CD4-positive, alpha-beta T cell (primary cell): Measurements from ENCODE around the gene SLC46A2. TPM values are rescaled to one million over a fixed set of nuclear protein-coding genes. Genes with fewer than 3 reads are reported as not detected.

Experiments used
- ATAC-seq: fragments of 200-7000 bp; cut with Tn5 transposase; one replicate; pipeline ENCODE4 v1.10.0; 2022; ENCODE audit warnings: mild to moderate bottlenecking; ENCODE audit not compliant: poor library complexity
- CTCF ChIA-PET: fragments of 350-600 bp; sonication (Branson Sonifier 250); formaldehyde crosslinking; loops from one replicate; lab custom pipeline; 2021; ENCODE audit warnings: antibody characterized with exemption, inconsistent platforms; lab: Charles Lee
- POLR2A ChIA-PET: fragments of 350-600 bp; sonication (Branson Sonifier 250); formaldehyde crosslinking; loops from one replicate; lab custom pipeline; 2021; ENCODE audit warnings: antibody characterized with exemption, inconsistent platforms; lab: Charles Lee
- DNase-seq, 14 experiments: peaks; one replicate each; pipeline ENCODE4 v3.0.0-alpha.2; 2013 to 2020; ENCODE audit warnings: mixed read lengths in 2 of 14
- H3K27ac ChIP-seq, 2 donors: one replicate each; pipeline versions ENCODE4 v1.5.1 to v1.7.0; 2013; ENCODE audit warnings: low read length in 2 of 2, low read depth in 1 of 2, mild to moderate bottlenecking in 1 of 2
- H3K27me3 ChIP-seq, 2 experiments: 1 replicate in 1 of 2; 2 replicates in 1 of 2; pipeline versions ENCODE4 v1.6.1 to v1.7.0; 2013; ENCODE audit warnings: low read length in 2 of 2, control low read depth in 1 of 2, mild to moderate bottlenecking in 1 of 2, moderate library complexity in 1 of 2; ENCODE audit not compliant: insufficient read depth in 2 of 2, control insufficient read depth in 1 of 2
- H3K36me3 ChIP-seq: one replicate; pipeline ENCODE4 v1.6.1; 2013; ENCODE audit warnings: low read length, control low read depth; ENCODE audit not compliant: insufficient read depth
- H3K4me1 ChIP-seq: one replicate; pipeline ENCODE4 v1.6.1; 2013; ENCODE audit warnings: low read length, control low read depth; ENCODE audit not compliant: insufficient read depth
- H3K4me3 ChIP-seq: one replicate; pipeline ENCODE4 v1.5.1; 2013; ENCODE audit warnings: mild to moderate bottlenecking, low read length, moderate library complexity
- H3K9me3 ChIP-seq, 2 experiments: 1 replicate in 1 of 2; 2 replicates in 1 of 2; pipeline versions ENCODE4 v1.6.1 to v1.7.0; 2013; ENCODE audit warnings: low read length in 2 of 2, mild to moderate bottlenecking in 2 of 2, control low read depth in 1 of 2, moderate library complexity in 1 of 2; ENCODE audit not compliant: control insufficient read depth in 1 of 2, insufficient read depth in 1 of 2
- H3K27ac Mint-ChIP-seq: one replicate; pipeline ENCODE4 v1.8.0; 2020; ENCODE audit warnings: mixed read lengths
- H3K27me3 Mint-ChIP-seq: one replicate; pipeline ENCODE4 v1.8.0; 2021; ENCODE audit warnings: mixed read lengths
- H3K36me3 Mint-ChIP-seq: one replicate; pipeline ENCODE4 v1.8.0; 2021; ENCODE audit warnings: low read depth, mixed read lengths
- H3K4me1 Mint-ChIP-seq: one replicate; pipeline ENCODE4 v1.8.0; 2021; ENCODE audit warnings: low read depth, mixed read lengths
- H3K4me3 Mint-ChIP-seq: one replicate; pipeline ENCODE4 v1.8.0; 2020; ENCODE audit warnings: mild to moderate bottlenecking, mixed read lengths
- H3K9me3 Mint-ChIP-seq: one replicate; pipeline ENCODE4 v1.8.0; 2020; ENCODE audit warnings: mixed read lengths
- CTCF ChIP-seq: fragments of 200-600 bp; IDR thresholded peaks from one replicate; pipeline ENCODE4 v1.8.0; 2022; ENCODE audit warnings: antibody characterized with exemption, mild to moderate bottlenecking
- intact Hi-C, 2 experiments: fragments of 100-400 bp; cut with DNase I in 1 of 2; cut with micrococcal nuclease in 1 of 2; formaldehyde crosslinking; loops; one replicate each; pipeline versions ENCODE4 v1.15.1 to v1.9.0; 2023 to 2025; cut with DNase I, micrococcal nuclease
- total RNA-seq, 174 experiments: library from RNA in 2 of 174; stranded (reverse) in 2 of 174; gene quantifications; one replicate each; pipeline ENCODE4 v1.2.3 and lab custom pipeline; 2021 to 2026

Gene SLC46A2
- total RNA-seq, 2 experiments from 2014 or later = not detected

GRCh38 chr9:112878752-112879151 lies 11.9 kb downstream of the SLC46A2 start:
- ATAC-seq = no peak
- H3K9me3 Mint-ChIP-seq = no peaks in the 10 kb centered on the region
- peaks cover 3% of the 10 kb centered on the region for H3K36me3 ChIP-seq

GRCh38 chr9:112873773-112874405 lies 16.8 kb downstream of the SLC46A2 start:
- H3K4me3 ChIP-seq = no peak overlapping the region
- no peaks in the 10 kb centered on the region for H3K4me1 Mint-ChIP-seq
- H3K9me3 Mint-ChIP-seq = no peaks in the 10 kb centered on the region
- H3K4me1 ChIP-seq = no peaks in the 10 kb centered on the region
- H3K27ac Mint-ChIP-seq = no peak overlapping the region
- ATAC-seq (no peak), DNase-seq (no peak)
- CTCF ChIA-PET = no interaction called here
- POLR2A ChIA-PET = no interaction called here
- H3K36me3 ChIP-seq = peaks cover 4% of the 10 kb centered on the region
- no peaks in the 10 kb centered on the region for H3K9me3 ChIP-seq
- H3K4me3 Mint-ChIP-seq = no peak overlapping the region
- no peak overlapping the region for H3K27ac ChIP-seq
- H3K36me3 Mint-ChIP-seq = peaks cover 47% of the 10 kb centered on the region
- H3K27me3 Mint-ChIP-seq = no peaks in the 10 kb centered on the region
- H3K27me3 ChIP-seq = no peaks in the 10 kb centered on the region
- intact Hi-C loops = no loop called here
- TF ChIP-seq CTCF = no peak

More at GRCh38 chr9:112878752-112879151, 11.9 kb downstream of the SLC46A2 start:
- no peak for DNase-seq
- no peak overlapping the region for H3K4me3 Mint-ChIP-seq
- H3K4me1 Mint-ChIP-seq = no peaks in the 10 kb centered on the region
- Histone ChIP-seq H3K4me1 (no peaks in the 10 kb centered on the region), H3K27me3 (no peaks in the 10 kb centered on the region), H3K4me3 (no peak overlapping the region), H3K27ac (no peak overlapping the region), H3K9me3 (no peaks in the 10 kb centered on the region)
- H3K36me3 Mint-ChIP-seq = peaks cover 21% of the 10 kb centered on the region
- H3K27ac Mint-ChIP-seq = no peak overlapping the region
- H3K27me3 Mint-ChIP-seq = no peaks in the 10 kb centered on the region
- TF ChIP-seq CTCF = no peak
- ChIA-PET CTCF (no interaction called here), POLR2A (no interaction called here)
- intact Hi-C loops = no loop called here

GRCh38 chr9:112872019-112872418 lies 18.7 kb downstream of the SLC46A2 start:
- H3K36me3 Mint-ChIP-seq = peaks cover 64% of the 10 kb centered on the region
- H3K9me3 Mint-ChIP-seq = no peaks in the 10 kb centered on the region
- Histone ChIP-seq H3K27ac (no peak overlapping the region), H3K9me3 (no peaks in the 10 kb centered on the region), H3K27me3 (no peaks in the 10 kb centered on the region), H3K36me3 (peaks cover 12% of the 10 kb centered on the region), H3K4me3 (no peak overlapping the region), H3K4me1 (no peaks in the 10 kb centered on the region)
- POLR2A ChIA-PET = no interaction called here
- no peaks in the 10 kb centered on the region for H3K27me3 Mint-ChIP-seq
- no peak overlapping the region for H3K27ac Mint-ChIP-seq
- no peak overlapping the region for H3K4me3 Mint-ChIP-seq
- DNase-seq (no peak), ATAC-seq (no peak)
- no peaks in the 10 kb centered on the region for H3K4me1 Mint-ChIP-seq
- TF ChIP-seq CTCF = no peak
- intact Hi-C loops = no loop called here
- CTCF ChIA-PET = no interaction called here
